Mucosa of descending colon (tissue), 3 donors: ENCODE measurements around the gene ARMC8. TPM values are rescaled to one million over a fixed set of nuclear protein-coding genes. Genes with fewer than 3 reads are reported as not detected.

Source experiments
- ATAC-seq: fragments of 200-7000 bp; cut with Tn5 transposase; one replicate; pipeline ENCODE4 v1.9.1; 2020; ENCODE audit warnings: mild to moderate bottlenecking, moderate library complexity
- DNase-seq, 3 donors: peaks; one replicate each; pipeline ENCODE4 v3.0.0-alpha.2; 2020
- H3K36me3 ChIP-seq: fragments of 200-600 bp; one replicate; pipeline ENCODE4 v1.8.0; 2021; ENCODE audit warnings: low read depth, mild to moderate bottlenecking
- H3K4me1 ChIP-seq: fragments of 200-600 bp; one replicate; pipeline ENCODE4 v1.8.0; 2021; ENCODE audit warnings: low read depth, mild to moderate bottlenecking
- H3K4me3 ChIP-seq: fragments of 200-600 bp; one replicate; pipeline ENCODE4 v1.8.0; 2021; ENCODE audit warnings: mild to moderate bottlenecking
- H3K9me3 ChIP-seq: fragments of 200-600 bp; one replicate; pipeline ENCODE4 v1.8.0; 2021; ENCODE audit warnings: mild to moderate bottlenecking
- CTCF ChIP-seq: fragments of 200-600 bp; IDR thresholded peaks from one replicate; pipeline ENCODE4 v1.8.0; 2022; ENCODE audit warnings: antibody characterized with exemption, mild to moderate bottlenecking
- intact Hi-C, 2 donors: fragments of 100-400 bp; cut with DNase I in 1 of 2; cut with micrococcal nuclease in 1 of 2; formaldehyde crosslinking; loops; one replicate each; pipeline versions ENCODE4 v1.11.0 to v1.11.1; 2022; cut with DNase I, micrococcal nuclease
- total RNA-seq, 3 donors: library from RNA; stranded (reverse); fragmentation: NEBNext Ultra II Directional in 2 of 3; extraction: Animal tissue kit (Norgen Biotek cat#: 25700) in 2 of 3; gene quantifications; one replicate each; pipeline versions ENCODE4 v1.2.1 to v1.2.4, GENCODE V29; 2021 to 2023
- donor health status: DM: no; HTN: no; CAD: no; lungs with moderate emphysema.
- donor health status: DM: no; HTN: no; CAD: no.
- donor health status: DM: no; HTN: yes; CAD: no.

The ARMC8 gene
- total RNA-seq, 3 donors from 2014 or later = 33.5 to 50.7 (median 48.0) TPM

GRCh38 chr3:138222131-138222941 lies 35.2 kb downstream of the ARMC8 start:
- ATAC-seq (no peak), DNase-seq (no peak)
- intact Hi-C loops = no loop called here

GRCh38 chr3:138222942-138223287 lies 35.8 kb downstream of the ARMC8 start:
- Histone ChIP-seq H3K4me3 (no peak overlapping the region), H3K4me1 (no peaks in the 10 kb centered on the region), H3K9me3 (no peaks in the 10 kb centered on the region), H3K36me3 (no peaks in the 10 kb centered on the region)
- intact Hi-C loops = no loop called here
- DNase-seq = no peak
- ATAC-seq = no peak
- no peak for TF ChIP-seq CTCF

More at GRCh38 chr3:138222131-138222941, 35.2 kb downstream of the ARMC8 start:
- Histone ChIP-seq H3K4me3 (no peak overlapping the region), H3K4me1 (no peaks in the 10 kb centered on the region), H3K9me3 (no peaks in the 10 kb centered on the region), H3K36me3 (no peaks in the 10 kb centered on the region)
- TF ChIP-seq CTCF = no peak

- no peak for DNase-seq
- peaks cover 5% of the 10 kb centered on the region for H3K36me3 ChIP-seq
- intact Hi-C loops = no loop called here
- no peak overlapping the region for H3K4me3 ChIP-seq
- no peak for TF ChIP-seq CTCF
- ATAC-seq = no peak
- no peaks in the 10 kb centered on the region for H3K9me3 ChIP-seq
- H3K4me1 ChIP-seq = no peaks in the 10 kb centered on the region
Measured at GRCh38 chr3:138227650-138228049, 40.5 kb downstream of the ARMC8 start.

- peaks cover 5% of the 10 kb centered on the region for H3K36me3 ChIP-seq
Measured at GRCh38 chr3:138230525-138230924, 43.4 kb downstream of the ARMC8 start.

GRCh38 chr3:138232705-138233364 lies 45.7 kb downstream of the ARMC8 start:
- no peaks in the 10 kb centered on the region for H3K9me3 ChIP-seq

More at GRCh38 chr3:138230525-138230924, 43.4 kb downstream of the ARMC8 start:
- Histone ChIP-seq H3K4me1 (no peaks in the 10 kb centered on the region), H3K4me3 (no peak overlapping the region), H3K9me3 (no peaks in the 10 kb centered on the region)
- intact Hi-C loops = no loop called here
- TF ChIP-seq CTCF = no peak
- DNase-seq (no peak), ATAC-seq (no peak)

More at GRCh38 chr3:138232705-138233364, 45.7 kb downstream of the ARMC8 start:
- Histone ChIP-seq H3K4me1 (no peaks in the 10 kb centered on the region), H3K36me3 (peaks cover 5% of the 10 kb centered on the region), H3K4me3 (no peak overlapping the region)
- DNase-seq (no peak), ATAC-seq (no peak)
- intact Hi-C loops = no loop called here
- TF ChIP-seq CTCF = no peak
